IMR-90 (cell line): ENCODE measurements around the gene DIAPH2. TPM values are rescaled to one million over a fixed set of nuclear protein-coding genes. Genes with fewer than 3 reads are reported as not detected.

Source experiments
- ATAC-seq: fragments of 200-7000 bp; cut with Tn5 transposase; 2 replicates; pipeline ENCODE4 v1.9.1; 2020; ENCODE audit warnings: low read depth, mild to moderate bottlenecking, moderate library complexity
- BruUV-seq: library from RNA; stranded (reverse); fragments of 400-500 nt; replicated peaks from 2 replicates; lab custom pipeline; 2021; lab: Mats Ljungman, UMichigan
- CTCF ChIA-PET: fragments of 300-600 bp; formaldehyde crosslinking; extraction: SDS; loops from one replicate; lab custom pipeline; 2021; ENCODE audit warnings: antibody characterized with exemption; lab: Yijun Ruan, JAX
- POLR2A ChIA-PET: fragments of 300-600 bp; sonication (Branson Sonifier 250); formaldehyde crosslinking; loops from one replicate; lab custom pipeline; 2022; ENCODE audit warnings: antibody characterized with exemption; ENCODE audit not compliant: unreplicated experiment; lab: Charles Lee
- DNase-seq: peaks from one replicate; pipeline ENCODE4 v3.0.0; 2013
- H2AFZ ChIP-seq: replicated peaks from 2 replicates; pipeline ENCODE3; 2013; ENCODE audit warnings: low read length, mild to moderate bottlenecking; ENCODE audit not compliant: poor library complexity
- H2AK5ac ChIP-seq: 2 replicates; pipeline ENCODE4 v1.6.1; 2013; ENCODE audit warnings: low read depth, low read length, inconsistent platforms
- H2AK9ac ChIP-seq: replicated peaks from 2 replicates; pipeline ENCODE3; 2013; ENCODE audit warnings: mild to moderate bottlenecking, low read depth, low read length, moderate library complexity; ENCODE audit not compliant: poor library complexity
- H2BK120ac ChIP-seq: 2 replicates; pipeline ENCODE4 v1.6.1; 2013; ENCODE audit warnings: low read depth, low read length, inconsistent platforms
- H2BK15ac ChIP-seq: 3 replicates; pipeline ENCODE4 v1.6.1; 2013; ENCODE audit warnings: low read depth, low read length, inconsistent platforms
- H2BK20ac ChIP-seq: 2 replicates; pipeline ENCODE4 v1.6.1; 2013; ENCODE audit warnings: low read depth, mild to moderate bottlenecking, inconsistent platforms, low read length, moderate library complexity
- H2BK5ac ChIP-seq: 2 replicates; pipeline ENCODE4 v1.6.1; 2013; ENCODE audit warnings: mild to moderate bottlenecking, low read depth, low read length, inconsistent platforms; ENCODE audit not compliant: poor library complexity, severe bottlenecking
- H3K14ac ChIP-seq: replicated peaks from 2 replicates; pipeline ENCODE4 v1.6.1; 2013; ENCODE audit warnings: low read depth, low read length, inconsistent platforms
- H3K18ac ChIP-seq: 2 replicates; pipeline ENCODE4 v1.6.1; 2013; ENCODE audit warnings: low read depth, low read length, control low read depth
- H3K23ac ChIP-seq: 2 replicates; pipeline ENCODE4 v1.6.1; 2013; ENCODE audit warnings: low read depth, low read length, inconsistent platforms
- H3K27ac ChIP-seq: 2 replicates; pipeline ENCODE4 v1.5.1; 2013; ENCODE audit warnings: mild to moderate bottlenecking, control low read depth, low read length; ENCODE audit not compliant: insufficient read depth
- H3K27me3 ChIP-seq: 2 replicates; pipeline ENCODE4 v1.6.1; 2013; ENCODE audit warnings: low read length; ENCODE audit not compliant: control insufficient read depth, insufficient read depth
- H3K36me3 ChIP-seq: 2 replicates; pipeline ENCODE4 v1.6.1; 2013; ENCODE audit warnings: low read length, mixed read lengths; ENCODE audit not compliant: control insufficient read depth, insufficient read depth
- H3K4ac ChIP-seq: 2 replicates; pipeline ENCODE4 v1.6.1; 2013; ENCODE audit warnings: low read depth, low read length, inconsistent platforms
- H3K4me1 ChIP-seq: 2 replicates; pipeline ENCODE4 v1.6.1; 2013; ENCODE audit warnings: low read length, mixed read lengths; ENCODE audit not compliant: control insufficient read depth, insufficient read depth
- H3K4me2 ChIP-seq: 2 replicates; pipeline ENCODE4 v1.6.1; 2013; ENCODE audit warnings: low read depth, mild to moderate bottlenecking, control low read depth, low read length, moderate library complexity
- H3K4me3 ChIP-seq: 2 replicates; pipeline ENCODE4 v1.5.1; 2013; ENCODE audit warnings: low read depth, mild to moderate bottlenecking, control low read depth, low read length, moderate library complexity; ENCODE audit not compliant: insufficient read depth
- H3K56ac ChIP-seq: 2 replicates; pipeline ENCODE4 v1.6.1; 2013; ENCODE audit warnings: low read length, inconsistent platforms; ENCODE audit not compliant: insufficient read depth; ENCODE audit errors: extremely low read depth
- H3K79me1 ChIP-seq, 2 experiments: 2 replicates each; pipeline ENCODE4 v1.6.1; 2013; ENCODE audit warnings: low read length in 2 of 2, inconsistent platforms in 1 of 2, low read depth in 1 of 2
- H3K9ac ChIP-seq: 2 replicates; pipeline ENCODE4 v1.6.1; 2013; ENCODE audit warnings: low read depth, low read length, control low read depth
- H3K9me1 ChIP-seq: 2 replicates; pipeline ENCODE4 v1.6.1; 2013; ENCODE audit warnings: low read length, inconsistent platforms; ENCODE audit not compliant: insufficient read depth
- H3K9me3 ChIP-seq: 2 replicates; pipeline ENCODE4 v1.6.1; 2013; ENCODE audit warnings: low read length; ENCODE audit not compliant: control insufficient read depth, insufficient read depth
- H4K20me1 ChIP-seq: 2 replicates; pipeline ENCODE4 v1.6.1; 2013; ENCODE audit warnings: low read length, inconsistent platforms; ENCODE audit not compliant: insufficient read depth
- H4K5ac ChIP-seq: 2 replicates; pipeline ENCODE4 v1.6.1; 2013; ENCODE audit warnings: mild to moderate bottlenecking, low read depth, low read length, control low read depth
- H4K8ac ChIP-seq, 2 experiments: 2 replicates each; pipeline ENCODE4 v1.6.1; 2013; ENCODE audit warnings: low read depth in 2 of 2, low read length in 2 of 2, control low read depth in 1 of 2, inconsistent platforms in 1 of 2
- H4K91ac ChIP-seq: 2 replicates; pipeline ENCODE4 v1.6.1; 2013; ENCODE audit warnings: low read depth, low read length, inconsistent platforms; ENCODE audit not compliant: insufficient read depth
- BHLHE40 ChIP-seq: fragments of 150-350 bp; IDR thresholded peaks from 2 replicates; pipeline ENCODE4 v1.6.1; 2016; ENCODE audit warnings: mild to moderate bottlenecking, low read depth, low read length
- CEBPB ChIP-seq: IDR thresholded peaks from 2 replicates; pipeline ENCODE4 v1.6.1; 2012; ENCODE audit warnings: low read depth, low read length, improper control_type of control experiment
- CHD1 ChIP-seq: IDR thresholded peaks from 2 replicates; pipeline ENCODE4 v1.6.1; 2012; ENCODE audit warnings: low read depth, low read length, improper control_type of control experiment
- CTCF ChIP-seq: conservative IDR thresholded peaks from 2 replicates; pipeline ENCODE4 v1.5.1; 2012; ENCODE audit warnings: mild to moderate bottlenecking, low read depth, low read length, improper control_type of control experiment
- MAZ ChIP-seq: IDR thresholded peaks from 2 replicates; pipeline ENCODE4 v1.6.1; 2012; ENCODE audit warnings: low read depth, mild to moderate bottlenecking, low read length, improper control_type of control experiment, moderate library complexity, borderline replicate concordance
- RCOR1 ChIP-seq: IDR thresholded peaks from 2 replicates; pipeline ENCODE4 v1.6.1; 2012; ENCODE audit warnings: mild to moderate bottlenecking, low read length, improper control_type of control experiment; ENCODE audit not compliant: insufficient replicate concordance
- USF2 ChIP-seq: fragments of 150-350 bp; IDR thresholded peaks from 2 replicates; pipeline ENCODE4 v1.6.1; 2017; ENCODE audit warnings: mild to moderate bottlenecking, antibody characterized with exemption, low read length, low read depth
- WGBS, 2 experiments: methylation state at CpG; one replicate each; pipeline versions ENCODE4 v1.1.5 to v1.1.7; 2013; ENCODE audit warnings: missing lambda C conversion rate in 2 of 2; ENCODE audit not compliant: insufficient read length in 1 of 2; ENCODE audit errors: extremely low coverage in 2 of 2; 5-methylcytosine and 5-hydroxymethylcytosine counted together
- dilution Hi-C: fragments of 300-500 bp; cut with HindIII; formaldehyde crosslinking; loops from one replicate; pipeline ENCODE4 v1.14.3; 2018; ENCODE audit warnings: low sequenced_read_pairs; ENCODE audit not compliant: unreplicated experiment
- in situ Hi-C: fragments of 300-500 bp; cut with MboI; formaldehyde crosslinking; loops from 3 replicates; pipeline ENCODE4 v1.14.3; 2019; ENCODE audit warnings: low sequenced_read_pairs, inconsistent platforms, mixed read lengths
- intact Hi-C: fragments of 100-400 bp; cut with micrococcal nuclease; formaldehyde crosslinking; loops from 2 replicates; pipeline ENCODE4 v1.10.0; 2022
- polyA plus RNA-seq, 3 experiments: library from polyadenylated mRNA; depleted of rRNA; stranded (reverse); fragments of >200 nt; gene quantifications; 2 replicates each; pipeline ENCODE4 v1.2.3, GENCODE V29; 2012; ENCODE audit warnings: low replicate concordance in 1 of 3
- total RNA-seq: library from RNA; depleted of rRNA; stranded (reverse); fragments of >200 nt; gene quantifications from 2 replicates; pipeline ENCODE4 v1.2.3, GENCODE V29; 2012

The DIAPH2 gene
- total and polyA plus RNA-seq, 2 of the 4 experiments (the other 2 are of a cell fraction): 3.6 to 19.9 TPM

GRCh38 chrX:96834137-96834536, 149.5 kb downstream of the DIAPH2 start:
- Histone ChIP-seq H3K4me2 (no peak overlapping the region), H2AFZ (no peak overlapping the region), H2BK5ac (peak overlapping the region; percentile 36), H2BK15ac (no peak overlapping the region), H3K14ac (no peak overlapping the region), H3K27me3 (no peaks in the 10 kb centered on the region), H4K20me1 (no peaks in the 10 kb centered on the region), H3K4me3 (no peak overlapping the region), H3K9ac (no peak overlapping the region), H3K36me3 (no peaks in the 10 kb centered on the region), H3K9me3 (no peaks in the 10 kb centered on the region), H3K4me1 (0 out of 2 replicates have a peak, but pooled peaks cover 1% of the 10 kb centered on the region), H2AK9ac (no peak overlapping the region), H2AK5ac (no peak overlapping the region), H3K9me1 (no peaks in the 10 kb centered on the region), H3K18ac (no peak overlapping the region), H3K23ac (no peak overlapping the region), H3K27ac (no peak overlapping the region), H4K8ac (no peak overlapping the region), H3K56ac (no peak overlapping the region), H4K5ac (no peak overlapping the region), H4K91ac (no peak overlapping the region), H2BK20ac (no peak overlapping the region), H2BK120ac (no peak overlapping the region), H3K79me1 (no peaks in the 10 kb centered on the region), H3K4ac (no peak overlapping the region)
- dilution Hi-C loops (no loop called here), in situ Hi-C loops (no loop called here), intact Hi-C loops (loop anchor here (10.0 kb wide), 1 partner anchor 459 kb away; no protein-coding TSS in a partner anchor)
- WGBS, 2 experiments: no CpG with 5 or more reads among the region's 1 CpG
- no TSS peak for BruUV-seq
- POLR2A ChIA-PET: no interaction called here
- CTCF ChIA-PET: interaction anchor here (0.6 kb wide), 1 partner anchor 10 kb away, joined by 3 read pairs; no protein-coding TSS in a partner anchor
- no peak for DNase-seq
- TF ChIP-seq CHD1 (no peak), CEBPB (no peak), CTCF (no peak), RCOR1 (no peak), BHLHE40 (no peak), MAZ (no peak), USF2 (no peak)
- ATAC-seq: 0 out of 2 replicates have a peak, but pooled peaks have one; percentile 48
